Retinal pigment epithelial cell (primary cell): ENCODE measurements around the gene SF3B2.
"Not testable (repeated sequence)": the region's sequence is repeated elsewhere in the genome, so short reads cannot be mapped to it uniquely, and the experiment has no call there.

Source experiments
- DNase-seq: peaks from one replicate; pipeline ENCODE4 v3.0.0-alpha.2; 2010; ENCODE audit warnings: low read depth
- H3K4me3 ChIP-seq: 2 replicates; pipeline ENCODE4 v1.5.1; 2011; ENCODE audit warnings: mild to moderate bottlenecking, low read length, control low read depth, moderate library complexity
- CTCF ChIP-seq: conservative IDR thresholded peaks from 2 replicates; pipeline ENCODE4 v1.5.1; 2011; ENCODE audit warnings: low read depth, low read length, control low read depth, inconsistent platforms

The SF3B2 gene

GRCh38 chr11:66083767-66084166 lies 31.6 kb downstream of the SF3B2 start:
- no peak overlapping the region for H3K4me3 ChIP-seq
- TF ChIP-seq CTCF = no peak
- no peak for DNase-seq

GRCh38 chr11:66084821-66085475 lies 32.8 kb downstream of the SF3B2 start:
- no peak for TF ChIP-seq CTCF
- DNase-seq = no peak
- H3K4me3 ChIP-seq = no peak overlapping the region

- no peak overlapping the region for H3K4me3 ChIP-seq
- no peak for DNase-seq
- TF ChIP-seq CTCF = no peak
These were observed 35.2 kb downstream of the SF3B2 start for GRCh38 chr11:66087148-66087908.

- no peak overlapping the region for H3K4me3 ChIP-seq
- no peak for TF ChIP-seq CTCF
- no peak for DNase-seq
These were observed 36.9 kb downstream of the SF3B2 start for GRCh38 chr11:66089067-66089466.

GRCh38 chr11:66090288-66090687 lies 38.1 kb downstream of the SF3B2 start:
- DNase-seq = no peak
- no peak for TF ChIP-seq CTCF
- H3K4me3 ChIP-seq = no peak overlapping the region

- H3K4me3 ChIP-seq, DNase-seq: not testable (repeated sequence)
These were observed 40.0 kb downstream of the SF3B2 start for GRCh38 chr11:66092125-66092524.

GRCh38 chr11:66099746-66100145 lies 47.6 kb downstream of the SF3B2 start:
- DNase-seq, H3K4me3 ChIP-seq: not testable (repeated sequence)
